Stimulated activated CD4-positive, alpha-beta T cell treated with anti-CD3 and anti-CD28 coated beads, Interleukin-15, amount 100 ng/mL, for 24 hours (primary cell): ENCODE data around the gene STK17A.

ENCODE experiments used
- DNase-seq: peaks from one replicate; pipeline ENCODE4 v3.0.0-alpha.2; 2020

STK17A gene

GRCh38 chr7:43637114-43637806 lies 54.4 kb downstream of the STK17A start:
- DNase-seq: no peak

GRCh38 chr7:43639858-43640491 lies 57.1 kb downstream of the STK17A start:
- DNase-seq: no peak

- DNase-seq: no peak
Measured at GRCh38 chr7:43640679-43641078, 57.8 kb downstream of the STK17A start.

- no peak for DNase-seq
Measured at GRCh38 chr7:43642897-43643630, 60.2 kb downstream of the STK17A start.

GRCh38 chr7:43643846-43644245 lies 60.9 kb downstream of the STK17A start:
- no peak for DNase-seq

- no peak for DNase-seq
Measured at GRCh38 chr7:43645699-43646226, 62.9 kb downstream of the STK17A start.

- no peak for DNase-seq
Measured at GRCh38 chr7:43646603-43647338, 63.9 kb downstream of the STK17A start.

GRCh38 chr7:43647339-43647672 lies 64.4 kb downstream of the STK17A start:
- DNase-seq: no peak

- DNase-seq: peak; percentile 73
Measured at GRCh38 chr7:43647673-43648472, 65.0 kb downstream of the STK17A start.

GRCh38 chr7:43648473-43649406 lies 65.8 kb downstream of the STK17A start:
- peak; percentile 70 for DNase-seq

- DNase-seq: peak; percentile 66
Measured at GRCh38 chr7:43649755-43650274, 66.9 kb downstream of the STK17A start.

- DNase-seq: no peak
Measured at GRCh38 chr7:43650457-43651052, 67.6 kb downstream of the STK17A start.

GRCh38 chr7:43652364-43652763 lies 69.5 kb downstream of the STK17A start:
- DNase-seq: no peak

GRCh38 chr7:43653466-43653865 lies 70.6 kb downstream of the STK17A start:
- DNase-seq: no peak

- DNase-seq: no peak
Measured at GRCh38 chr7:43653891-43654504, 71.1 kb downstream of the STK17A start.

- no peak for DNase-seq
Measured at GRCh38 chr7:43655584-43655983, 72.7 kb downstream of the STK17A start.

GRCh38 chr7:43656997-43657396 lies 74.1 kb downstream of the STK17A start:
- no peak for DNase-seq

GRCh38 chr7:43658718-43659548 lies 76.0 kb downstream of the STK17A start:
- DNase-seq: peak; percentile 59

GRCh38 chr7:43659549-43659896 lies 76.6 kb downstream of the STK17A start:
- DNase-seq: no peak
